GM19452 (cell line): ENCODE measurements around the gene SPAG16.

Source experiments
- ATAC-seq: cut with Tn5 transposase; IDR thresholded peaks from one replicate; pipeline ENCODE4 v1.9.1; 2021; ENCODE audit not compliant: unreplicated experiment

Gene SPAG16

DNA sequence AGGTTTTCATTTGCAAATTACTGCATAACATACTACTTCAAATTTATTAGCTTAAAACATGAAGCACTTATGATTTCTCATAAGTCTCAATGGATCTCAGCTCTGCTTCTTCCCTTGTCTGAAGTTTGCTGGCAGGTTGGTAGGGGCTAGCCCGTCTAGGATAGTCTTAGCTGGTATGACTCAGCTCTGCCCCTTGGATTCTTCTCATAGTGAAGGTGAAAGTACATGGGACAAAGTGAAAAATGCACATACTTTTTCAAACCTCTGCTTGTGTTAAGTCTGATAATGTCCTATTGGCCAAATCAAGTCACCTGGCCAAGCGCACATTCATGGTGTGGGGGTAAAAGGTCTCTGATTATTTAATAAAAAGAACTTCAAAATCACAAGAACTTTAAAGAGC, 941.8 kb downstream of the SPAG16 start:
- ATAC-seq: no peak

DNA sequence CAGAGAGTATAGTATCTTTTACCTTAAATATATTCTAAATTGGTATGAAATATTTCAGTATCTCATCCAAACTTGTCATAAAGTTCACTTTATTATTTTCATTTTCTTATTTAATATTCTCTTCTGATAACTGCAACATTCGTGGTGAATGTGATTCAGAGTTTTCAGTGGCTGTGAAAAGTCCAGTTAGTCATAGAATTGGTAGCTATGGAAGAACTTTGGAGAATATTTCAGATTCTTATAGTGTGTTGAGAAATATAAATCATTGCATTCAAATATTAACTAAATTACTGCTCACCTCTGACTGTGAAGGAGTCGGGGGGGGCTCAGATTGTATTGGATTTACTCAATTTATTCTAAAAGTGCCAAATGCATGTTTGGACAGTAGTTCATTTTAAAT, 948.0 kb downstream of the SPAG16 start:
- no peak for ATAC-seq

DNA sequence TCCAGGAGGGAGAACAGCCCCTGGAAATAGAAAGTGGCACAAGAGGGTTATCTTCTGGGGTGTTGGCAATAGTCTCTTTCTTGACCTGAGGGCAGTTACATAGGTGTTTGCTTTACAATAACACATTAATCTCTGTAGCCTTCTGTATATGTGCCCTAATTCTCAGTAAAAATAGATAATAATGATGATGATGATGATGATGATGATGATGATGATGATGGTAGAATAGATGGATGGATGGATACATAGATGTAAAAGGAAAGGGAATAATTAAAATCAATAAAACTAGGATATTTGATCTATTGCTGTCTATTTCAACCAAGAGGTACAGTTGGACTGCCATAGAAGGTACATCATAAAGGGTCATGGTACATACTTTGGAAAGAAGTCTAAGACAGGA, 948.9 kb downstream of the SPAG16 start:
- no peak for ATAC-seq

DNA sequence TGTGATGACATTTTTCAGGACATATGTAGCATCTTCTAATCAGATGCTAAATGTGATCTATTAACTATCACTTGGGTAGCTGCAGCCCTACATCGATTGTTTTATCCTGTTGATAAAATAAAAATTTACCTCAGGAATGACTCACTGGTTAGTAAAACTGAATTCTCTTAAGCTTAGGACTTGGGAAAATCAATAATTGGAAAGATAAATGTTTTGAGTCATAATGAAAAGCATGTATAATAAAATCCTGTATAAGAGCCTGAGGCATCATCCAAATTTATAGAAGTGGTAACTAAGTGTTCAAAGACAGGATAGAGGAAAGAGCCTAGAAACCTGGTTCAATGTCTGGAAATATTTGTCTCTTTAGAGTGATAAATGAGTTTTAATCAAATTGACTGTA, 958.5 kb downstream of the SPAG16 start:
- no peak for ATAC-seq

DNA sequence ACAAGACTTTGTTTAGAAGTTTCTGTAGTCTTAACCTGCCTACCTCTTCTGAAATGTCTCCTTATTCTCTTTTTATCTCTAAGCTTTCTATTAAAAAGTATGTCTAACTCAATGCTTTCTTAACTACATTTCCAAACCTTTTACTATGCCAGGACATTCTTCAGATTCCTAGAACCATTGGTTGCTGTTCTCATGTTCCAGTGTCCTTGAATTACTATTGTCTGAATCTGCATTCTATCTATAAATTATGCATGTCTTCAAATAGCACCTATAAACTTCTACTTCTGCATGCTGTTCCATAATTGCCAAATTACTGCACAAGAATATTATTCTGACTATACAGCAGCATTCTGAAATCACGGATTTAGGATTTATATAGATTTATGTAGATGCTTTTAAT, 960.6 kb downstream of the SPAG16 start:
- no peak for ATAC-seq

DNA sequence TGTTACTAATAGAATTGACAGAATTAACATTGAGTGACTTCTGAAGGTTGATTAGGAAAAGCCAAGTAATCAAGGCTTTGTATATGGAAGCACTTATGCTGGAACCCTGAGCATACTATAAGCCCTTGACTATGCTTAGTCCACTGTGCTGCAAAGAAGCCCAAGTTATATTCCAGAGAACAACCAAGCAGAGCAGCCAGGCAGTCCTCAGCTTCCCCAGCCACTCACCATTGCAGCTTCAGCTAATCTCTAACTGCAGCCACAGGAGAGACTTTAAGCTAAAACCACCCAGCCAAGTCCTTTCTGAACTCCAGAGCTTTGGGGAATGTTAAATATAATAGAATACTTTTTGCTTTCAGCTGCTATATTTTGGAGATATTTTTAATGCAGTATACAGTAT, 962.2 kb downstream of the SPAG16 start:
- no peak for ATAC-seq

DNA sequence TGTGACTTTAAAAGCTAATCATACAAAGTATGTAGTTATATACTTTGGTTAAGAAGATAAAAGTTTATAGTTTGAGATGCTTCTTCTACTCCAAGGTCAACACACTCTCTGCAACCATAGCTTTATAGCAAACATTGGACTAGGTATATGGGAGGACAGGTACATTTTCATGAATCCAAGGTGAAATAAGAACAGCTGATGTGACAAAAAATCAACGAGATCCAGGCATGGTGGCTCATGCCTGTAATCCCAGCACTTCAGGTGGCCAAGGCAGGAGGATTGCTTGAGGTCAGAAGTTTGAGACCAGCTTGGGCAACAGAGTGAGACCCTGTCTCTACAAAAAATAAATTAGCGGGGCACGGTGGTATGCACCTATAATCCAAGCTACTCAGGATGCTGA, 963.3 kb downstream of the SPAG16 start:
- ATAC-seq: no peak

DNA sequence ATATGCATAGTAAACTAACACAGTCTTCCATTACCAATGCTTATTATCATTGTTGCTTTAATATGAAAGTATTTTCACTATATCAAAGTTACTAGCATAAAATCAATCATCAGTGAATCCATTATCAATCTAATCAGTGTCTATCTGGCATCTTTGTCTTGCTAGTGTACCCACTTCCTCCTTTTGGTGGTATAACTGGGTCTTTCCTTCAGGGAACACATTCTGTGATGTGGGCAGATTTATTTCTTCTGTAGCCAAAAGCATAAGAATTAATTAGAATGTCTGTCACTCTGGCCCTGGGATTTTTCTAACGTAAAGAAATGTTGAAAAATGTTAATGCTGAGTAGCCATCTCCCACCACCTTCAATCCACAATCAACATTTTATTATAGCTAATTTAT, 970.8 kb downstream of the SPAG16 start:
- ATAC-seq: no peak

DNA sequence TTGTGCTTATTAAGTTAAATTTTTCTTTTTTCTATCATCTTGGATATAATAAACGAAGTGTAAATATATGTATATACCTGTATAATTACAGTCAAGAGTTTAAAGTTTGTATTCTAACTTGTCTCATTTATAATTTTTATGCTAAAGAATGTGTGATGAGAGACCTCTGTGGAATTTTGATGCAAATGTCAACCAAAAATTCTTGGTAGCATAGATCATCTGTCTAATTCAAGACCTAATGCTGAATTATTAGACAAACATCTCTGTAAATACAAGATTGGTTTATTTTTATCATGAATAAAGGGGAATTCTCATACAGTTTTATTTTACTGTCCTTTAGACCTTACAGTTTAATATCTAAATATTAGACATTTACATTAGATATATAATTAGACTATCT, 977.4 kb downstream of the SPAG16 start:
- ATAC-seq: no peak

DNA sequence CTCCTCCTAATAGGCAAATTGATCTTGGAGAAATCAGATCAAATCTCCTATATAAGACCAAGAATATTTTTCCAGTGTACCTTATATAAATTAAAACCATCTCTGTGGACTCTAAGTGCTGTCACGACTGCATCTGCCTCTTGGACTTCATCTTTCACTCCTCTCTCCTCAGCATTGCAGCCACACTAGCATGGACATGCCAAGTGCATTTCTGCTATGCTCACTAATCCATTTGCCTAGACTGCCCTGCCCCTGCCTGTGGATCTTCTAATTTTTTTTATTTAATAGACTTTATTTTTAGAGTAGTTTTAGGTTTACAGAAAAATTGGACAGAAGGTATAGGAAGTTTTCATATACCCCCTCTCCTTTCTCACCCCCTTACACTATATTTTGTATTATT, 979.9 kb downstream of the SPAG16 start:
- ATAC-seq: no peak

DNA sequence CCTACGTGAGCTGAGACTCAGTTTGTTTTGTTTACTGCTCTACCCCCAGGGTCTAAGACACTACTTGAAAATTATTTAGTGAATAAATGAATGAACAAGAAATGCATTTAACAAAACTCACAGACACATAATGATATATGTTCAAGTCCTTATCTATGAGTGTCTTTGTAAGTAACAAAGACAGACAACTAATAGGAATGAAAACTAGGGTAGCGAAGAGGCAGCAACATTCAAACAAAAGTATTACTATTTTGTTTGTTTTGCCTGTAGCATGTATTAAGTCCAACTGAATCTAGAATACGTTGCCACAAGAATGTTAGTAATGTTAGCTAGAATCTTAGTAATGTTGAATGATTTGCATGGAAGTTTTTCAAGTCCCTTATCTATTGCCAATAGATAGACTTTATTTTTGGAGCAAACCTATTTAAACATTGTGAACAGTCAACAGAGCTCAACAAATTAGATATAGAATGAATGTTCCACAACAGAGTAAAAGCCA, 981.8 kb downstream of the SPAG16 start:
- ATAC-seq: no peak

DNA sequence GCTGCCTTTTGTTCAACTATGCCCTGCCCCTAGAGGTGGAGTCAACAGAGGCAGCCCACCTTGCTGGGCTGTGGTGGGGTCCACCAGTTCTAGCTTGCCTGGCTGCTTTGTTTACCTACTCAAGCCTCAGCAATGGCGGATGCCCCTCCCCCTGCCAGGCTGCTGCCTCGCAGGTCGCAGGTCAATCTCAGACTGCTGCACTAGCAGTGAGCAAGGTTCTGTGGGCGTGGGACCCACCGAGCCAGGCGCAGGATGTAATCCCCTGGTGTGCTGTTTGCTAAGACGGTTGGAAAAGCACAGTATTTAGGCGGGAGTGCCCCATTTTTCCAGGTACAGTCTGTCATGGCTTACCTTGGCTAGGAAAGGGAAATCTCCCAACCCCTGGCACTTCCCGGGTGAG, 993.6 kb downstream of the SPAG16 start:
- ATAC-seq: no peak

DNA sequence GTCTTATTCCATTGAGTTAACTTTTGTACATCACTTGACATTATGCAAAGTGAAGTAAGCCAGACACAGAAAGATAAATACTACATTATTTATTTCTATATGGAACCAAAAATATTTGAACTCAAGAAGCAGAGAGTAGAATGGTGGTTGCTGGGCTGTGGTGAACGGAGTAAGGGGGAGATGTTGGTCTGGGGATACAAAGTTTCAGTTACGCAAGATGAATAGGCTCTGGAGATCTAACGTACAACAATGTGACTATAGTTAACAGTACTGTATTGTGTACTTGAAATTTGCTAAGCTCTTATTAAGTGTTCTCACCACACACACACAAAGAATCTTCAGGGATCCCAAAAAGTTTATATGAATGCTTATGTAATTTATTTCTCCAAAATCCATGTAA, 1001.7 kb downstream of the SPAG16 start:
- no peak for ATAC-seq

DNA sequence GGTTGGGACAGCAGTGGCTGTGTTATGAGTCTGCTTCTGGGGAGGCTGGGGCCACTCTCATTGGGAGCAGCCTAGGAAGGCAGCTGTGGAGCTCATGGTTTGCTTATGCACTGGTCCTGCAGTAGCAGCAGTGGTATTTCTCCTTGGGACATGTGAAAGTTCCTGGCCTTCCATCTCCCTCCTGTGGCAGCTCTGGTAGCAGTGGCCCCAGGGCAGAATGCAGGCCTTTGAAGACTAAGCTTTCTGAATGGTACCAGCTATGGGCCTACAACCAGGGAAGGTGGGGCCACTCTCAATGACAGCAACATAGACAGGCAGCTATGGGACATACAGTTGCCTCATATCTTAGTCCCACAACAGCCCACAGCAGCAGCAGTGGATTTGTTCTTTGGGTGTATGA, 1009.3 kb downstream of the SPAG16 start:
- ATAC-seq: no peak

DNA sequence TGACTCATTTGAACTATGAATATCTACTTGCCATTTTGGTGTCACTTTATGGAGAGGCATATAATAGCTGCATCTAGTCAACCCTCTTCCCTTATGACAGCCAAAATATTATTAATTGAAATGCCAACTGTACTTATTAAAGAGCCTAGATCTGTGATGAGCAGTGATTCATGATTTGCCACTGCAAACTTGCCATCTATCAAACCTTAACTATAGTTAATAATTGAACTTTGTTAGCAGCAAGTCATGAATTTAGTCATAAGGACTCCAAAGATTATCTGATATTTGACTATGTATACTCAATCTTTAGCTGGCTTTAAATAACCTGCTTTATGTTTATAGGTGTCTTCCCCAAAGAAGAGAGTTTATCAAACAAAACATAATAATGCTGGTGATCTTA, 1010.2 kb downstream of the SPAG16 start:
- ATAC-seq: no peak

DNA sequence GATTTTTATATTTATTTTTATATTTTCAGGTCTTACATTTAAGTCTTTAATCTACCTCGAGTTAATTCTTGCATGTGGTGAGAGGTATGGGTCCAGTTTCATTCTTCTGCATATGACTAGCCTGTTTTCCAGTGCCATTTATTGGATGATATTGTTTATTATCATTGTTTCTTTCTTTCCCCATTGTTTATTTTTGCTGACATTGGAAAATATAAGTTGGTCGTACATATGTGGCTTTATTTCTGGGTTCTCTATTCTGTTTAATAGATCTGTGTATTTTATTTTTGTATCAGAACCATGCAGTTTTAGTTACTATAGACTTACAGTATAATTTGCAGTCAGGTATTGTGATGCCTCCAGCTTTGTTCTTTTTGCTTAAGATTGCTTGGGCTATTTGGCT, 1013.2 kb downstream of the SPAG16 start:
- no peak for ATAC-seq

DNA sequence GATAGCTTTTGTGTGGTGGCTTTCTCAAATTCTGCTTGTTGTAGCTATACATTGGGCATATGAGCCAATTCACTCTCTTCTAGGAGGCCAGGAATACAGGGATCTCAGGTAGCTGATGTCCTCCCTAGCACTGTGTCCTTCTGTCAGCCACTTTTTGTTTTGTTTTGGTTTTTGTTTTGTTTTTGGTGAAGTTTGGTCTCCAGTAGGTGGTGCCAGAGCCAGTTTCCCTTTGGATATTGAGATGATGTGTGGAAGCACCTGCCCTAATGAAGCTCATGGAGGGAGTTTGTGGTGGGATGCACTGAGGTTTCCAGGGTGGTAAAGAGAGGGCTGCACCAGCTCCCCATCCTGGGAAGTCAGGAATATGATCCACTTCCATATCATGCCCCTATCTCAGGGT, 1026.1 kb downstream of the SPAG16 start:
- no peak for ATAC-seq

DNA sequence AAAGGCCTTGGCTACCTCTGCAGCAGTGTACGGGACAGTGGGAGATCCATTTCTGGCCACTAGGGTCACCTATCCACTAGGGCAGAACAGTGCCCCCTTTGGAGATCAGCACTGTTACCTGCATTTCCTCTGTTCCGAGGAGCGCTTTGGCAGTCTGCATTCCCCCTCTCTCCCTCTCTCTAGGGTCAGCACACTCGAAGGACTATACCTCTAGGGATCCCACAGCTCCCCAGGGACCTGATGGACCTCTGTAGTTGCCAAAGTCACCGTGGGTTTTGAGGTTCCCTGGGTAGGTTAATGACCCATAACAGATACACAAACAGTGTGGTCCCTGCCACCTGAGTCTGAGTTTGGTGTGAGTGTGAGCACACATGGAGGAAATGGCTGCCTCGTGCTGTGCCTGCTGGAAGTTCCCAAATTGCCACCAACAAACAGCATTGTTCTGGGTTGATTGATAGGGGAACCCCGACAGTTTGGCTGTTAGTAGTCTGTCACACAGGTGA, 1026.8 kb downstream of the SPAG16 start:
- ATAC-seq: no peak

DNA sequence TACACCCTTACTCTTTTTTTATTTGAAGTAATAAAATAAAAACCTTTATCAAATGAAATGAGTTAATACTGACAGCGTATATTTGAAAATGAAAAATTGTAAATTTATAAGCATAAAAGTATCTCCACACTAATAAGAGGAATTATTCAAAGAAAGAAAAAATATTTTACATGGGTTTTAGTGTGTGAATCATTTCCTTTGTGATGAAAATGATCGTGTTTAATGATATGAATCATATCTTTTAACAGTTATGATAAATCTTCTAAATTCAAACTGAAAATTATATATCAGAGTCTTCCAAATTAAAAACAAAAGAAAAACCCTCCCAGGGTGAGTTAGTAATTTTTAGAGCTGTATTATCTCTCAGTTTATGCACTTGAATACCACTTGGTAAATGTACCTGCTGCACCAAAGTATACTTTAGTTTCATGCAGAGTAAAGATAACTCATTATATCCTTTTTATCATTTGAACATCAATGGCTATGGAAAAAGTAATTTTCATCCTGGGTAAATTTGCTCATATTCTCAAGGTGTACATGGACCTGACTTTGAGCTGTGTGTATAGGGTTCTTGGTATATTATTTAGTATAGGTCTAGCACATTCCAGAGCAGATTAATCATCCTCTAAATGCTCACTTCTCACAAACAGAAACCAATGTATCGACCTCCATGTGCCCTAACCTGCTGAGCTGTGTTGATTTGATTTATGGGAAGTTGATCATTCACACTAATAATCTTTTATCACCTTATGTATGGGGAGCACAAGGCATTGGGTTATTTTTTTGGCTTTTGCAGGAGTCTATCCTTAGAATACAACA, 1027.9 kb downstream of the SPAG16 start:
- no peak for ATAC-seq

DNA sequence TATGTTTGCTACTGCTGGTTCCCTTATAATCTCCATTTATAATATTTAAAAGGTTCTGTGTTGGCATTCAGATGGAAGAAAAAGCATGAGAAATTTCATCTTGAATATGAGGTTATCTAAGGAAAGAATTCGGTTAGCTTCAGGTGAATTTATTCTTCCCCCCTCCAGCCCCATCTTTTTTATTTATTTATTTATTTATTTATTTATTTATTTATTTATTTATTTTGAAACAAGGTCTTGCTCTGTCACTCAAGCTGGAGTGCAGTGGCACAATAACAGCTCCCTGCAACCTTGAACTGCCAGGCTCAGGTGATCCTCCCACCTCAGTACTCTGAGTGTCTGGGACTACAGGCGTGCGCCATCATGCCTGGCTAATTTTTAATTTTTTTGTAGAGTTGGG, 1031.1 kb downstream of the SPAG16 start:
- ATAC-seq: no peak

DNA sequence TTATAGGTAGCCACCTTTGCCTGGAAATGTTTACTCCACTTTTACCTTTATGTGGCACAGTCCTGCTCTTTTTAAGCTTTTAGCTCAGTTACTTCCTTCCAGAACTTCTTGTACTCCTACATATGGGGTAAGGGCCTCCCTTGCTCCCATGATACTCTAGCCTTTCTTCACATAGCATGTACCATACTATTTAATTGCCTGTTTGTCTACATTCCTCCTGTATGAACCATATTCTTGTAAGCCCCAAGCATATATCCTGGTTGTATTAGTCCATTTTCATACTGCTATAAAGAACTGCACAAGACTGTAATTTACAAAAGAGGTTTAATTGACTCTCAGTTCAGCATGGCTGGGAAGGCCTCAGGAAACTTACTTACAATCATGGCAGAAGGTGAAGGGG, 1035.9 kb downstream of the SPAG16 start:
- ATAC-seq: no peak

DNA sequence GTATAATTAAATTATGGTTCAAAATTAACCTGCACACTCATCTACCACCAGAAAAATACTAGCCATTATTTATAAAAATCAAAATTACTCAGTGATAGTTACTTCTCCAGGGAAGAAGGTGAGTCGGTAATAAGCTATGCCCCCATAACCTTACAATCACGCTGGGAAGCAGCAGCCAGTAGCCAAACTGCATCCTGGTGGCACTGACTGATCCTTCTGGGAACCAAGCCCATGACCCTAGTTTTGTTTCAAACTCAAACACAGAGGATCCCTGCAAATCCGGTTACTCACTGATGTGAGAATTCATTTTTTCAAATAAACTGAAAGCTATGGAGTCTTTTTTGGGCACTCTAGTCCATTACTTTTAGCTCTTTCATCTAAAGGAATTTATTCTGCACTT, 1038.4 kb downstream of the SPAG16 start:
- ATAC-seq: no peak

DNA sequence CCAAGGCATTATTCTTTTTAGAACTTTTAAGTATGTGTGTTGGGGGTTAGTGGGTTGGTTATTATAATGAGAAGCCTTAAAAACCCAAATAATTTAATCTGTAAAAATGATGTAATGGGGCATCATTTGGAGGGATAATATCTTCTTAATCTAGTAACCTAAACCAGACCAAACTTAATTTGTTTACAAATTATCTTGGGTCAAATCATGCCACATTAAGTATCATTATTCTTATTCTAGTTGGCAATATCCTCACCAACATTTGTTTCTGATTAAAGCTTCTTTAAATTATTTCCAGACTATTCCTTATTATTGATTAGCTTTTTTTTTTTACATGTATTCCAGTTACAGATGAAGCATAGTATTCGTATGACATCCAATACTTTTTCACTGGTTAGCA, 1041.1 kb downstream of the SPAG16 start:
- no peak for ATAC-seq
